SK-N-SH (cell line): ENCODE results near the gene SUPT5H. TPM values are rescaled to one million over a fixed set of nuclear protein-coding genes. Genes with fewer than 3 reads are reported as not detected.

Experiments used
- CTCF ChIA-PET: fragments of 300-600, 350-600 bp; formaldehyde crosslinking; extraction: SDS; loops from one replicate; lab custom pipeline; 2021; lab: Yijun Ruan, JAX
- POLR2A ChIA-PET: fragments of 350-600 bp; sonication (Branson Sonifier 250); formaldehyde crosslinking; extraction: SDS; loops from one replicate; lab custom pipeline; 2020; ENCODE audit warnings: antibody characterized with exemption, inconsistent platforms; lab: Yijun Ruan, JAX
- DNase-seq: peaks from one replicate; pipeline ENCODE4 v3.0.0; 2012
- H2AFZ ChIP-seq: fragments of 200-600 bp; sonication (generic); 2 replicates; pipeline ENCODE4 v1.8.1; 2016; ENCODE audit warnings: antibody characterized with exemption, mild to moderate bottlenecking, low read depth
- H3F3A ChIP-seq: fragments of 200-600 bp; sonication (generic); replicated peaks from 2 replicates; pipeline ENCODE3; 2016; ENCODE audit warnings: antibody characterized with exemption, mild to moderate bottlenecking; ENCODE audit not compliant: insufficient read depth
- H3K27ac ChIP-seq, 2 experiments: fragments of 200-500 bp in 1 of 2; fragments of 200-600 bp in 1 of 2; sonication (Bioruptor generic) in 1 of 2; sonication (generic), shearing (Covaris generic) in 1 of 2; 2 replicates each; pipeline versions ENCODE4 v1.5.1 to v1.6.1; 2014 to 2016; ENCODE audit warnings: low read depth in 2 of 2, inconsistent platforms in 1 of 2, low read length in 1 of 2, mild to moderate bottlenecking in 1 of 2, mixed read lengths in 1 of 2
- H3K27me3 ChIP-seq: fragments of 200-600 bp; sonication (generic), shearing (Covaris generic); 2 replicates; pipeline ENCODE4 v1.6.1; 2016; ENCODE audit warnings: mixed run types; ENCODE audit not compliant: insufficient read depth
- H3K36me3 ChIP-seq, 2 experiments: fragments of 200-500 bp in 1 of 2; fragments of 200-600 bp in 1 of 2; sonication (Bioruptor generic) in 1 of 2; sonication (generic) in 1 of 2; replicated peaks in 1 of 2; 2 replicates each; pipeline versions ENCODE3 to v1.5.1; 2014 to 2016; ENCODE audit warnings: low read length in 1 of 2, mild to moderate bottlenecking in 1 of 2; ENCODE audit not compliant: insufficient read depth in 2 of 2, control insufficient read depth in 1 of 2
- H3K4me1 ChIP-seq, 2 experiments: fragments of 200-500 bp in 1 of 2; fragments of 200-600 bp in 1 of 2; sonication (Bioruptor generic) in 1 of 2; sonication (generic), shearing (Covaris generic) in 1 of 2; 2 replicates each; pipeline versions ENCODE4 v1.5.1 to v1.6.1; 2014 to 2016; ENCODE audit warnings: low read depth in 1 of 2, low read length in 1 of 2, mixed run types in 1 of 2; ENCODE audit not compliant: insufficient read depth in 2 of 2, control insufficient read depth in 1 of 2
- H3K4me2 ChIP-seq: fragments of 200-600 bp; sonication (generic), shearing (Covaris generic); 2 replicates; pipeline ENCODE4 v1.6.1; 2017; ENCODE audit warnings: mixed run types
- H3K4me3 ChIP-seq, 2 experiments: fragments of 200-500 bp in 1 of 2; fragments of 200-600 bp in 1 of 2; sonication (Bioruptor generic) in 1 of 2; sonication (generic), shearing (Covaris generic) in 1 of 2; 2 replicates each; pipeline versions ENCODE4 v1.5.1 to v1.8.1; 2014 to 2016; ENCODE audit warnings: low read depth in 2 of 2, inconsistent platforms in 1 of 2, low read length in 1 of 2, mild to moderate bottlenecking in 1 of 2, mixed read lengths in 1 of 2, moderate library complexity in 1 of 2
- H3K79me2 ChIP-seq: fragments of 200-600 bp; sonication (generic); 2 replicates; pipeline ENCODE4 v1.8.1; 2017; ENCODE audit warnings: mild to moderate bottlenecking; ENCODE audit not compliant: insufficient read depth
- H3K9ac ChIP-seq: fragments of 200-600 bp; sonication (generic); 2 replicates; pipeline ENCODE4 v1.6.1; 2017; ENCODE audit warnings: mixed run types
- H3K9me2 ChIP-seq: fragments of 200-600 bp; sonication (generic); 2 replicates; pipeline ENCODE4 v1.6.1; 2017; ENCODE audit warnings: mixed run types
- H3K9me3 ChIP-seq: fragments of 200-600 bp; sonication (generic); 2 replicates; pipeline ENCODE4 v1.6.1; 2017; ENCODE audit warnings: mixed run types, mild to moderate bottlenecking, moderate library complexity
- H4K20me1 ChIP-seq: fragments of 200-600 bp; sonication (generic); 2 replicates; pipeline ENCODE4 v1.6.1; 2017; ENCODE audit warnings: mild to moderate bottlenecking, mixed run types; ENCODE audit not compliant: insufficient read depth
- CHD2 ChIP-seq: fragments of 150-350 bp; IDR thresholded peaks from 2 replicates; pipeline ENCODE4 v1.6.1; 2018; ENCODE audit warnings: low read length; ENCODE audit not compliant: partially characterized antibody
- EP300 ChIP-seq, 2 experiments: IDR thresholded peaks; 2 replicates each; pipeline versions ENCODE4 v1.4.0 to v1.6.1; 2012; ENCODE audit warnings: borderline replicate concordance in 1 of 2, low read depth in 1 of 2, low read length in 1 of 2
- FOSL2 ChIP-seq: IDR thresholded peaks from 2 replicates; pipeline ENCODE4 v1.4.0; 2012; ENCODE audit warnings: low read depth, mild to moderate bottlenecking, moderate library complexity, borderline replicate concordance
- FOXJ3 ChIP-seq: sonication (generic); formaldehyde crosslinking; IDR thresholded peaks from 2 replicates; pipeline ENCODE4 v1.5.1; 2020; ENCODE audit warnings: mild to moderate bottlenecking, missing genetic modification reagents
- FOXM1 ChIP-seq: IDR thresholded peaks from 2 replicates; pipeline ENCODE4 v1.4.0; 2012; ENCODE audit warnings: low read depth, mild to moderate bottlenecking
- GABPA ChIP-seq: IDR thresholded peaks from 2 replicates; pipeline ENCODE4 v1.4.0; 2012; ENCODE audit warnings: low read depth, mild to moderate bottlenecking
- GATA2 ChIP-seq: sonication (generic); formaldehyde crosslinking; IDR thresholded peaks from 2 replicates; pipeline ENCODE4 v1.5.0; 2020; ENCODE audit warnings: mild to moderate bottlenecking, missing genetic modification reagents
- MEF2A ChIP-seq: IDR thresholded peaks from 2 replicates; pipeline ENCODE4 v1.4.0; 2012; ENCODE audit warnings: low read depth, borderline replicate concordance
- NFIC ChIP-seq: IDR thresholded peaks from 2 replicates; pipeline ENCODE4 v1.4.0; 2012; ENCODE audit warnings: borderline replicate concordance
- RAD21 ChIP-seq: IDR thresholded peaks from 2 replicates; pipeline ENCODE4 v1.6.1; 2012; ENCODE audit warnings: mild to moderate bottlenecking, low read length
- RXRA ChIP-seq: IDR thresholded peaks from 2 replicates; pipeline ENCODE4 v1.4.0; 2012; ENCODE audit warnings: low read depth, mild to moderate bottlenecking, borderline replicate concordance
- SIN3A ChIP-seq: IDR thresholded peaks from 2 replicates; pipeline ENCODE4 v1.6.1; 2012; ENCODE audit warnings: low read depth, mild to moderate bottlenecking, low read length, moderate library complexity, borderline replicate concordance
- SMC3 ChIP-seq: IDR thresholded peaks from 2 replicates; pipeline ENCODE4 v1.6.1; 2012; ENCODE audit warnings: low read depth, low read length, improper control_type of control experiment
- TAF1 ChIP-seq: IDR thresholded peaks from 2 replicates; pipeline ENCODE4 v1.6.1; 2012; ENCODE audit warnings: low read depth, mild to moderate bottlenecking, low read length, moderate library complexity, borderline replicate concordance
- TCF12 ChIP-seq: IDR thresholded peaks from 2 replicates; pipeline ENCODE4 v1.4.0; 2012
- TEAD4 ChIP-seq: IDR thresholded peaks from 2 replicates; pipeline ENCODE4 v1.4.0; 2012; ENCODE audit warnings: mild to moderate bottlenecking, borderline replicate concordance; ENCODE audit not compliant: insufficient read depth
- WGBS: methylation state at CpG from one replicate; pipeline ENCODE4 v1.1.6; 2017; ENCODE audit warnings: low lambda C conversion rate; 5-methylcytosine and 5-hydroxymethylcytosine counted together
- polyA plus RNA-seq, 3 experiments: library from polyadenylated mRNA; depleted of rRNA; stranded (reverse); fragments of >200 nt; gene quantifications; 2 replicates each; pipeline ENCODE4 v1.2.3, GENCODE V29; 2012
- TF ChIP-seq, protein P1 (sequence below): fragments of 150-350 bp; IDR thresholded peaks from 2 replicates; pipeline ENCODE4 v1.6.1; 2016; ENCODE audit warnings: mild to moderate bottlenecking, low read depth, low read length
- TF ChIP-seq, protein P2 (sequence below): IDR thresholded peaks from 2 replicates; pipeline ENCODE4 v1.4.0; 2012; ENCODE audit warnings: low read depth
- TF ChIP-seq, protein P3 (sequence below): IDR thresholded peaks from 2 replicates; pipeline ENCODE4 v1.4.0; 2012; ENCODE audit warnings: low read depth, borderline replicate concordance
- TF ChIP-seq, protein P4 (sequence below): fragments of 200-600 bp; sonication (generic); IDR thresholded peaks from 2 replicates; pipeline ENCODE4 v1.6.1; 2017; ENCODE audit warnings: antibody characterized with exemption, mild to moderate bottlenecking, moderate library complexity

Gene SUPT5H
- polyA plus RNA-seq, 1 of the 3 experiments (the other 2 are of a cell fraction), result 137 TPM

DNA sequence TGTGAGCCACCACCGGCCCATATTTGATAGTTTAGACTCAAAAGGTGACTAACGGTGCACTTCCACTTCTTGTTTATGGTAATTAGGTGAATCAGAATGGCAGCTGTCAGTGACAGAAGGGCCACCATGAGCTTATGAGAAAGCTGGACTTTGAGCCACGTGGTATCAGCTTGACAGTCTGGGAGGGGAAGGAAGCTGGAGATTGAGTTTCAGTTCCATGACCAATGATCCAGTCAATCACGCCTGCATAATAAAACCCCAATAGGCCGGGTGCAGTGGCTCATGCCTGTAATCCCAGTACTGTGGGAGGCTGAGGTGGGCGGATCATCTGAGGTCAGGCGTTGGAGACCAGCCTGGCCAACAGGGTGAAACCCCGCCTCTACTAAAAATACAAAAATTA is 79.1 kb downstream of the SUPT5H start:
- H3K4me2 ChIP-seq, result no peak overlapping the region
- 92% methylated on average over 8 of the region's 8 CpGs for WGBS

More for the DNA sequence above, 79.1 kb downstream of the SUPT5H start:
- ChIA-PET CTCF (interaction anchor here (1.3 to 2.2 kb wide), 4 partner anchors 8 to 84 kb away, joined by 4 to 7 read pairs (median 6); partner anchors contain the start of gene EID2B), POLR2A (no interaction called here)
- no peak overlapping the region for H3K27ac ChIP-seq
- H3K4me3 ChIP-seq, result no peak overlapping the region
- H3K9me2 ChIP-seq, result no peaks in the 10 kb centered on the region
- no peak for TF ChIP-seq GABPA
- no peak for TF ChIP-seq SIN3A
- TF ChIP-seq CHD2, result no peak
- TF ChIP-seq, protein P1, sequence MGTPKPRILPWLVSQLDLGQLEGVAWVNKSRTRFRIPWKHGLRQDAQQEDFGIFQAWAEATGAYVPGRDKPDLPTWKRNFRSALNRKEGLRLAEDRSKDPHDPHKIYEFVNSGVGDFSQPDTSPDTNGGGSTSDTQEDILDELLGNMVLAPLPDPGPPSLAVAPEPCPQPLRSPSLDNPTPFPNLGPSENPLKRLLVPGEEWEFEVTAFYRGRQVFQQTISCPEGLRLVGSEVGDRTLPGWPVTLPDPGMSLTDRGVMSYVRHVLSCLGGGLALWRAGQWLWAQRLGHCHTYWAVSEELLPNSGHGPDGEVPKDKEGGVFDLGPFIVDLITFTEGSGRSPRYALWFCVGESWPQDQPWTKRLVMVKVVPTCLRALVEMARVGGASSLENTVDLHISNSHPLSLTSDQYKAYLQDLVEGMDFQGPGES, result no peak
- TF ChIP-seq FOXJ3 (CRISPR knock-in tag), result no peak
- no peak for TF ChIP-seq TEAD4
- no peak for TF ChIP-seq NFIC
- TF ChIP-seq, protein P2, sequence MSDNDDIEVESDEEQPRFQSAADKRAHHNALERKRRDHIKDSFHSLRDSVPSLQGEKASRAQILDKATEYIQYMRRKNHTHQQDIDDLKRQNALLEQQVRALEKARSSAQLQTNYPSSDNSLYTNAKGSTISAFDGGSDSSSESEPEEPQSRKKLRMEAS, result no peak
- TF ChIP-seq, protein P3, sequence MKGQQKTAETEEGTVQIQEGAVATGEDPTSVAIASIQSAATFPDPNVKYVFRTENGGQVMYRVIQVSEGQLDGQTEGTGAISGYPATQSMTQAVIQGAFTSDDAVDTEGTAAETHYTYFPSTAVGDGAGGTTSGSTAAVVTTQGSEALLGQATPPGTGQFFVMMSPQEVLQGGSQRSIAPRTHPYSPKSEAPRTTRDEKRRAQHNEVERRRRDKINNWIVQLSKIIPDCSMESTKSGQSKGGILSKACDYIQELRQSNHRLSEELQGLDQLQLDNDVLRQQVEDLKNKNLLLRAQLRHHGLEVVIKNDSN, result no peak
- TF ChIP-seq, protein P4, sequence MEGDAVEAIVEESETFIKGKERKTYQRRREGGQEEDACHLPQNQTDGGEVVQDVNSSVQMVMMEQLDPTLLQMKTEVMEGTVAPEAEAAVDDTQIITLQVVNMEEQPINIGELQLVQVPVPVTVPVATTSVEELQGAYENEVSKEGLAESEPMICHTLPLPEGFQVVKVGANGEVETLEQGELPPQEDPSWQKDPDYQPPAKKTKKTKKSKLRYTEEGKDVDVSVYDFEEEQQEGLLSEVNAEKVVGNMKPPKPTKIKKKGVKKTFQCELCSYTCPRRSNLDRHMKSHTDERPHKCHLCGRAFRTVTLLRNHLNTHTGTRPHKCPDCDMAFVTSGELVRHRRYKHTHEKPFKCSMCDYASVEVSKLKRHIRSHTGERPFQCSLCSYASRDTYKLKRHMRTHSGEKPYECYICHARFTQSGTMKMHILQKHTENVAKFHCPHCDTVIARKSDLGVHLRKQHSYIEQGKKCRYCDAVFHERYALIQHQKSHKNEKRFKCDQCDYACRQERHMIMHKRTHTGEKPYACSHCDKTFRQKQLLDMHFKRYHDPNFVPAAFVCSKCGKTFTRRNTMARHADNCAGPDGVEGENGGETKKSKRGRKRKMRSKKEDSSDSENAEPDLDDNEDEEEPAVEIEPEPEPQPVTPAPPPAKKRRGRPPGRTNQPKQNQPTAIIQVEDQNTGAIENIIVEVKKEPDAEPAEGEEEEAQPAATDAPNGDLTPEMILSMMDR, result no peak
- TF ChIP-seq FOSL2, result no peak
- TF ChIP-seq FOXM1, result no peak
- TF ChIP-seq TCF12, result no peak
- no peak for TF ChIP-seq TAF1
- TF ChIP-seq RAD21, result no peak
- TF ChIP-seq SMC3, result no peak
- no peak for TF ChIP-seq MEF2A
- TF ChIP-seq EP300 (IDR thresholded peaks at IDR 0.05; ENCODE audit: borderline replicate concordance in 1 of 2, low read depth in 1 of 2, low read length in 1 of 2), result no peak
- no peak for TF ChIP-seq GATA2 (CRISPR knock-in tag)
- no peak for TF ChIP-seq RXRA
- peaks cover 5% of the 10 kb centered on the region for H3F3A ChIP-seq
- no peaks in the 10 kb centered on the region for H3K4me1 ChIP-seq
- H3K9me3 ChIP-seq, result no peaks in the 10 kb centered on the region
- H2AFZ ChIP-seq, result no peak overlapping the region
- H3K9ac ChIP-seq, result no peak overlapping the region
- no peaks in the 10 kb centered on the region for H4K20me1 ChIP-seq
- H3K79me2 ChIP-seq, result peaks cover 16% of the 10 kb centered on the region
- H3K27me3 ChIP-seq, result no peaks in the 10 kb centered on the region
- DNase-seq, result no peak
- H3K36me3 ChIP-seq, result peaks cover 0 to 2% of the 10 kb centered on the region in 2 experiments
